ENCODE measurements around the gene EPHA4.

DNA sequence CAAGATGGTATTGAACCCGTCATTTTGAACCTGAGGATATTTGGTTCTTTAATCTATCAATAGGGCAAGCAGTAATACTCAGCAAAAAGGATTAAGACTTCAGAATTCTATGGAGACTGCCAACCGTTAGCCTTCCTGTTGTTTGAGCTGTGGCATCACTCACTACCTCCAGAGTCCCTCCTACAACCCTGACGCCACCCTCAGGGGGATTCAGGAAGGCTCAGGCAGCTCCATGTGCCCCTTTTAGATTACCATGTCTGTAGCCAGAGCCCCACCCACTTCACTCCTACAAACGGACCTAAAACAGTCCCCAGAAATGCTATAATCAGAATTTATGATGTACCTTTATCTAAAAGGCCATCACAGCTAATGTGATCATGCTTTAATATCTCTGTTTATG, 172.9 kb downstream of the EPHA4 start:
- TF ChIP-seq, protein P1, sequence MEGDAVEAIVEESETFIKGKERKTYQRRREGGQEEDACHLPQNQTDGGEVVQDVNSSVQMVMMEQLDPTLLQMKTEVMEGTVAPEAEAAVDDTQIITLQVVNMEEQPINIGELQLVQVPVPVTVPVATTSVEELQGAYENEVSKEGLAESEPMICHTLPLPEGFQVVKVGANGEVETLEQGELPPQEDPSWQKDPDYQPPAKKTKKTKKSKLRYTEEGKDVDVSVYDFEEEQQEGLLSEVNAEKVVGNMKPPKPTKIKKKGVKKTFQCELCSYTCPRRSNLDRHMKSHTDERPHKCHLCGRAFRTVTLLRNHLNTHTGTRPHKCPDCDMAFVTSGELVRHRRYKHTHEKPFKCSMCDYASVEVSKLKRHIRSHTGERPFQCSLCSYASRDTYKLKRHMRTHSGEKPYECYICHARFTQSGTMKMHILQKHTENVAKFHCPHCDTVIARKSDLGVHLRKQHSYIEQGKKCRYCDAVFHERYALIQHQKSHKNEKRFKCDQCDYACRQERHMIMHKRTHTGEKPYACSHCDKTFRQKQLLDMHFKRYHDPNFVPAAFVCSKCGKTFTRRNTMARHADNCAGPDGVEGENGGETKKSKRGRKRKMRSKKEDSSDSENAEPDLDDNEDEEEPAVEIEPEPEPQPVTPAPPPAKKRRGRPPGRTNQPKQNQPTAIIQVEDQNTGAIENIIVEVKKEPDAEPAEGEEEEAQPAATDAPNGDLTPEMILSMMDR (optimal IDR thresholded peaks at IDR 0.05 in 1 of 3, IDR thresholded peaks at IDR 0.05 in 1 of 3, conservative IDR thresholded peaks at IDR 0.05 in 1 of 3; ENCODE audit: extremely low read depth in 1 of 3, insufficient read depth in 2 of 3, low read length in 3 of 3), result no peak
- no peak for TF ChIP-seq EZH2 (IDR thresholded peaks at IDR 0.05; ENCODE audit: low read length)

Data from keratinocyte (primary cell).